Fibroblast of lung (primary cell): Measurements from ENCODE around the gene RAB36.

Experiments used
- CTCF ChIP-seq, 2 donors: IDR thresholded peaks in 1 of 2; conservative IDR thresholded peaks in 1 of 2; 1 replicate in 1 of 2; 2 replicates in 1 of 2; pipeline ENCODE4 v1.5.1; 2011 to 2012; ENCODE audit warnings: low read length in 2 of 2, control low read depth in 1 of 2, inconsistent platforms in 1 of 2, low read depth in 1 of 2, mild to moderate bottlenecking in 1 of 2
- EZH2 ChIP-seq: IDR thresholded peaks from 2 replicates; pipeline ENCODE4 v1.5.1; 2012; ENCODE audit warnings: low read length, control low read depth, mild to moderate bottlenecking; ENCODE audit errors: missing control alignments

- TF ChIP-seq CTCF (conservative IDR thresholded peaks at IDR 0.05 in 1 of 2, IDR thresholded peaks at IDR 0.05 in 1 of 2; ENCODE audit: low read depth in 1 of 2, low read length in 2 of 2): no peak
- no peak for TF ChIP-seq EZH2
Measured at GRCh38 chr22:23099531-23099804, 45.8 kb upstream of the RAB36 start.
